GM12878 (cell line): ENCODE measurements around the gene EYA2. TPM values are rescaled to one million over a fixed set of nuclear protein-coding genes. Genes with fewer than 3 reads are reported as not detected.

Experiments
- ATAC-seq: fragments of 200-7000 bp; cut with Tn5 transposase; 3 replicates; pipeline ENCODE4 v1.9.1; 2020; ENCODE audit warnings: mild to moderate bottlenecking, moderate library complexity
- BruUV-seq: library from RNA; stranded (reverse); fragments of 400-500 nt; replicated peaks from 2 replicates; lab custom pipeline; 2021; lab: Mats Ljungman, UMichigan
- CTCF ChIA-PET: fragments of 300-600 bp; sonication (Branson Sonifier 250); formaldehyde crosslinking; extraction: SDS; loops from one replicate; lab custom pipeline; 2021; ENCODE audit warnings: inconsistent platforms; lab: Yijun Ruan, JAX
- POLR2A ChIA-PET: fragments of 350-600 bp; formaldehyde crosslinking; extraction: SDS; loops from one replicate; lab custom pipeline; 2021; ENCODE audit warnings: inconsistent platforms; lab: Charles Lee
- RAD21 ChIA-PET: fragments of 300-600 bp; sonication (Branson Sonifier 250); formaldehyde crosslinking; loops from one replicate; lab custom pipeline; 2023; ENCODE audit warnings: antibody characterized with exemption; ENCODE audit not compliant: unreplicated experiment; lab: Charles Lee
- SMC1A ChIA-PET: fragments of 300-600 bp; sonication (Branson Sonifier 250); formaldehyde crosslinking; loops from one replicate; lab custom pipeline; 2023; ENCODE audit not compliant: unreplicated experiment, uncharacterized antibody; lab: Charles Lee
- DNase-seq: peaks from one replicate; pipeline ENCODE4 v3.0.0-alpha.2; 2011; ENCODE audit warnings: low read depth, low spot score
- FAIRE-seq: peaks from 3 replicates; lab custom pipeline; 2011; peaks lifted over from hg19 to GRCh38; lab: Jason Lieb, UNC
- H2AFZ ChIP-seq: 2 replicates; pipeline ENCODE4 v1.6.0; 2011; ENCODE audit warnings: low read depth, low read length, control low read depth; ENCODE audit not compliant: control insufficient read depth
- H3K27ac ChIP-seq: 2 replicates; pipeline ENCODE4 v1.5.1; 2011; ENCODE audit warnings: control low read depth; ENCODE audit not compliant: control insufficient read depth, insufficient read depth
- H3K27me3 ChIP-seq, 2 experiments: replicated peaks in 1 of 2; 2 replicates each; pipeline versions ENCODE4 v1.6.0 to v1.6.1; 2011; ENCODE audit warnings: low read length in 1 of 2; ENCODE audit not compliant: control insufficient read depth in 2 of 2, insufficient read depth in 2 of 2
- H3K36me3 ChIP-seq, 2 experiments: 2 replicates each; pipeline ENCODE4 v1.5.1; 2011; ENCODE audit warnings: low read length in 1 of 2; ENCODE audit not compliant: control insufficient read depth in 2 of 2, insufficient read depth in 2 of 2
- H3K4me1 ChIP-seq: 2 replicates; pipeline ENCODE4 v1.6.1; 2011; ENCODE audit warnings: mild to moderate bottlenecking, low read length, moderate library complexity, mixed read lengths; ENCODE audit not compliant: control insufficient read depth, insufficient read depth
- H3K4me2 ChIP-seq: 2 replicates; pipeline ENCODE4 v1.6.0; 2011; ENCODE audit warnings: control low read depth; ENCODE audit not compliant: control insufficient read depth, insufficient read depth
- H3K4me3 ChIP-seq: fragments of 200-600 bp; sonication (generic); 2 replicates; pipeline ENCODE4 v1.5.1; 2016
- H3K79me2 ChIP-seq: 2 replicates; pipeline ENCODE4 v1.6.0; 2011; ENCODE audit warnings: low read length; ENCODE audit not compliant: control insufficient read depth, insufficient read depth
- H3K9ac ChIP-seq: 2 replicates; pipeline ENCODE4 v1.8.0; 2011; ENCODE audit warnings: low read length, control low read depth, mixed read lengths; ENCODE audit not compliant: control insufficient read depth, insufficient read depth
- H3K9me3 ChIP-seq: replicated peaks from 3 replicates; pipeline ENCODE4 v1.5.1; 2011; ENCODE audit warnings: mild to moderate bottlenecking, low read length; ENCODE audit not compliant: control insufficient read depth, insufficient read depth
- H4K20me1 ChIP-seq: 2 replicates; pipeline ENCODE4 v1.6.0; 2011; ENCODE audit not compliant: control insufficient read depth, insufficient read depth
- ATF7 ChIP-seq: fragments of 450-650 bp; IDR thresholded peaks from 2 replicates; pipeline ENCODE4 v1.6.1; 2016; ENCODE audit warnings: low read depth, mild to moderate bottlenecking
- BCL11A ChIP-seq: IDR thresholded peaks from 2 replicates; pipeline ENCODE4 v1.6.1; 2011; ENCODE audit warnings: low read depth, low read length
- CHD2 ChIP-seq: IDR thresholded peaks from 2 replicates; pipeline ENCODE4 v1.6.1; 2011; ENCODE audit warnings: low read depth, low read length, improper control_type of control experiment, borderline replicate concordance
- EZH2 ChIP-seq: IDR thresholded peaks from 2 replicates; pipeline ENCODE4 v1.6.1; 2012; ENCODE audit warnings: low read depth, mild to moderate bottlenecking, control low read depth, inconsistent platforms, low read length, borderline replicate concordance; ENCODE audit not compliant: control insufficient read depth
- IKZF2 ChIP-seq, 2 experiments: fragments of 450-650 bp; IDR thresholded peaks; 2 replicates each; pipeline ENCODE4 v1.6.1; 2017; ENCODE audit warnings: mild to moderate bottlenecking in 2 of 2, moderate library complexity in 2 of 2
- KDM1A ChIP-seq: fragments of 200-600 bp; sonication (generic); IDR thresholded peaks from 2 replicates; pipeline ENCODE4 v1.6.1; 2016; ENCODE audit warnings: borderline replicate concordance
- MXI1 ChIP-seq: fragments of 150-350 bp; IDR thresholded peaks from 2 replicates; pipeline ENCODE4 v1.6.1; 2011; ENCODE audit warnings: low read depth, mild to moderate bottlenecking, inconsistent platforms, low read length, improper control_type of control experiment
- MYB ChIP-seq: fragments of 150-350 bp; IDR thresholded peaks from 2 replicates; pipeline ENCODE4 v1.6.1; 2014; ENCODE audit warnings: mild to moderate bottlenecking, low read depth, low read length, borderline replicate concordance
- NR2C2 ChIP-seq: IDR thresholded peaks from 2 replicates; pipeline ENCODE4 v1.6.1; 2011; ENCODE audit warnings: borderline replicate concordance, low read depth; ENCODE audit not compliant: control insufficient read depth, insufficient read length
- POLR2AphosphoS2 ChIP-seq: IDR thresholded peaks from 2 replicates; pipeline ENCODE4 v1.6.1; 2011; ENCODE audit warnings: low read depth, mild to moderate bottlenecking, low read length, improper control_type of control experiment, moderate library complexity
- PRDM15 ChIP-seq: fragments of 450-650 bp; formaldehyde crosslinking; IDR thresholded peaks from 2 replicates; pipeline ENCODE4 v1.4.0; 2020; ENCODE audit warnings: mild to moderate bottlenecking, moderate library complexity
- RELB ChIP-seq: fragments of 450-650 bp; IDR thresholded peaks from 2 replicates; pipeline ENCODE4 v1.6.1; 2017; ENCODE audit warnings: low read depth, mild to moderate bottlenecking, moderate library complexity
- RUNX3 ChIP-seq: IDR thresholded peaks from 2 replicates; pipeline ENCODE4 v1.6.1; 2012; ENCODE audit warnings: low read length, inconsistent platforms
- SP1 ChIP-seq: IDR thresholded peaks from one replicate; pipeline ENCODE4 v1.6.1; 2011; ENCODE audit warnings: low read depth, low read length
- SPI1 ChIP-seq: IDR thresholded peaks from 2 replicates; pipeline ENCODE4 v1.6.1; 2011; ENCODE audit warnings: low read depth, mild to moderate bottlenecking, low read length, moderate library complexity, borderline replicate concordance; ENCODE audit not compliant: insufficient read depth
- ZSCAN29 ChIP-seq: fragments of 450-650 bp; IDR thresholded peaks from 2 replicates; pipeline ENCODE4 v1.6.1; 2017; ENCODE audit warnings: mild to moderate bottlenecking, moderate library complexity
- WGBS: methylation state at CpG from one replicate; pipeline ENCODE4 v1.1.6; 2016; ENCODE audit warnings: low lambda C conversion rate; ENCODE audit not compliant: insufficient replicate concordance, insufficient coverage; ENCODE audit errors: missing lambda C conversion rate; 5-methylcytosine and 5-hydroxymethylcytosine counted together
- in situ Hi-C: fragments of 300-500 bp; cut with MboI; formaldehyde crosslinking; loops from 9 replicates; pipeline ENCODE4 v1.14.3; 2018; ENCODE audit warnings: mixed read lengths
- intact Hi-C: fragments of 100-400 bp; cut with micrococcal nuclease; formaldehyde crosslinking; loops from one replicate; pipeline ENCODE4 v1.14.2; 2022; ENCODE audit not compliant: unreplicated experiment
- polyA plus RNA-seq, 11 experiments: library from polyadenylated mRNA; depleted of rRNA in 4 of 11; unstranded in 6 of 11; stranded (reverse) in 5 of 11; fragments of >200 nt; fragmentation: Nextera tagmentation in 4 of 11; fragmentation: Illumina TruSeq in 1 of 11; extraction: Ambion mirVana in 4 of 11; extraction: Trizol in 1 of 11; gene quantifications; 1 replicate in 1 of 11; 2 replicates in 10 of 11; pipeline versions ENCODE4 v1.2.1 to v1.2.3, GENCODE V29; 2011 to 2016; ENCODE audit warnings: inconsistent platforms in 2 of 11, missing spikeins in 2 of 11, low read depth in 1 of 11
- total RNA-seq, 4 experiments: library from RNA; depleted of rRNA in 3 of 4; stranded (reverse); fragments of >200 nt in 3 of 4; fragmentation: Illumina TruSeq in 1 of 4; extraction: Trizol in 1 of 4; gene quantifications; 2 replicates each; pipeline versions ENCODE4 v1.2.1 to v1.2.3, GENCODE V29; 2013 to 2021
- TF ChIP-seq, protein P1 (sequence below): IDR thresholded peaks from 2 replicates; pipeline ENCODE4 v1.6.1; 2012; ENCODE audit warnings: low read depth, low read length, improper control_type of control experiment

EYA2 gene
- total and polyA plus RNA-seq, 10 of the 15 experiments (the other 5 are each of a cell fraction or from before 2014, with no cell fraction given): 0.20 TPM; not detected in 9

DNA sequence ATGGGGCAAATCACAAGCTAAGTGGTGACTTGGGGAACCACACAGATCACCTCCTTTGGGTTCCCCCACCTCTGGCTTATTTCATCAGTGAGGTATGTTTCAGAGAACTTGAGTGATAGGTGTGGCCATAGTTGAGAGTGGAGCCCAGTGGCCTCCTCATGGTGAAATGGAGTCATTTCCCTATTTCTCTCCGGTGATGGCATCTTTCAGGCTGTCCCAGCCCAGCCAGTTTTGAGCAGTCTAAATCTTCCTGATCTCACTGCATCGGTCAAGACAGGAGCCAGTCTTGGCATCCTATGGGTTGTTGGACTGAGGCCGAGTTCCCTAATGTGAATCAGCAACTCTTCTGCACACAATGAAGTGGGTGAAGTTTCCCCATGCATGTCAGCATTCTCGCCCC lies 132.4 kb downstream of the EYA2 start (continued):
- TF ChIP-seq KDM1A (no peak), BCL11A (no peak), ATF7 (no peak), ZSCAN29 (no peak), CHD2 (no peak), NR2C2 (no peak)

GRCh38 chr20:47027456-47027855 lies 132.8 kb downstream of the EYA2 start:
- H3K9ac ChIP-seq: no peak overlapping the region
- ChIA-PET POLR2A (no interaction called here), SMC1A (no interaction called here), RAD21 (no interaction called here), CTCF (interaction anchor here (0.6 to 1.0 kb wide), 2 partner anchors 33 to 253 kb away, joined by 3 read pairs; no protein-coding TSS in a partner anchor)
- no peaks in the 10 kb centered on the region; a peak in 2 of 4 replicates for H3K27me3 ChIP-seq
- no peaks in the 10 kb centered on the region for H3K36me3 ChIP-seq
- no peaks in the 10 kb centered on the region for H4K20me1 ChIP-seq
- in situ Hi-C loops (no loop called here), intact Hi-C loops (no loop called here)
- no peaks in the 10 kb centered on the region for H3K79me2 ChIP-seq
- H3K27ac ChIP-seq: no peak overlapping the region
- ATAC-seq (no peak), FAIRE-seq (no peak), DNase-seq (no peak)
- H3K9me3 ChIP-seq: no peaks in the 10 kb centered on the region; the same call in 2 of the 3 replicates
- no peak overlapping the region for H2AFZ ChIP-seq
- H3K4me2 ChIP-seq: no peak overlapping the region
- H3K4me3 ChIP-seq: no peak overlapping the region
- H3K4me1 ChIP-seq: no peaks in the 10 kb centered on the region; the same call in 1 of the 2 replicates
- WGBS: 75% methylated on average over 3 of the region's 3 CpGs
- no TSS peak for BruUV-seq
- TF ChIP-seq MYB (no peak), EZH2 (no peak), PRDM15 (no peak), POLR2AphosphoS2 (no peak), MXI1 (no peak), RUNX3 (no peak), SP1 (no peak), RELB (no peak), SPI1 (no peak), IKZF2 (IDR thresholded peaks at IDR 0.05) (no peak), CHD2 (no peak)
- TF ChIP-seq, protein P1, sequence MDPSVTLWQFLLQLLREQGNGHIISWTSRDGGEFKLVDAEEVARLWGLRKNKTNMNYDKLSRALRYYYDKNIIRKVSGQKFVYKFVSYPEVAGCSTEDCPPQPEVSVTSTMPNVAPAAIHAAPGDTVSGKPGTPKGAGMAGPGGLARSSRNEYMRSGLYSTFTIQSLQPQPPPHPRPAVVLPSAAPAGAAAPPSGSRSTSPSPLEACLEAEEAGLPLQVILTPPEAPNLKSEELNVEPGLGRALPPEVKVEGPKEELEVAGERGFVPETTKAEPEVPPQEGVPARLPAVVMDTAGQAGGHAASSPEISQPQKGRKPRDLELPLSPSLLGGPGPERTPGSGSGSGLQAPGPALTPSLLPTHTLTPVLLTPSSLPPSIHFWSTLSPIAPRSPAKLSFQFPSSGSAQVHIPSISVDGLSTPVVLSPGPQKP: no peak
